Activated naive CD8-positive, alpha-beta T cell treated with anti-CD3 and anti-CD28 coated beads, Interleukin-2, amount 50 U/mL, for 24 hours (primary cell): Measurements from ENCODE around the gene CT55.
"Not testable (repeated sequence)": the region's sequence is repeated elsewhere in the genome, so short reads cannot be mapped to it uniquely, and the experiment has no call there.

Experiments
- ATAC-seq: fragments of 150-1000 bp; cut with Tn5 transposase; one replicate; pipeline ENCODE4 v1.10.0; 2021
- DNase-seq: peaks from one replicate; pipeline ENCODE4 v3.0.0; 2021
- H3K27ac Mint-ChIP-seq: one replicate; pipeline ENCODE4 v1.8.0; 2021; ENCODE audit warnings: mild to moderate bottlenecking, mixed read lengths
- H3K27me3 Mint-ChIP-seq: one replicate; pipeline ENCODE4 v1.8.0; 2021; ENCODE audit warnings: mixed read lengths
- H3K36me3 Mint-ChIP-seq: one replicate; pipeline ENCODE4 v1.8.0; 2021; ENCODE audit warnings: low read depth, mixed read lengths
- H3K4me1 Mint-ChIP-seq: one replicate; pipeline ENCODE4 v1.8.0; 2021; ENCODE audit warnings: mixed read lengths
- H3K4me3 Mint-ChIP-seq: one replicate; pipeline ENCODE4 v1.8.0; 2021; ENCODE audit warnings: mild to moderate bottlenecking, moderate library complexity, mixed read lengths
- H3K9me3 Mint-ChIP-seq: one replicate; pipeline ENCODE4 v1.8.0; 2021; ENCODE audit warnings: mixed read lengths

The CT55 gene

DNA sequence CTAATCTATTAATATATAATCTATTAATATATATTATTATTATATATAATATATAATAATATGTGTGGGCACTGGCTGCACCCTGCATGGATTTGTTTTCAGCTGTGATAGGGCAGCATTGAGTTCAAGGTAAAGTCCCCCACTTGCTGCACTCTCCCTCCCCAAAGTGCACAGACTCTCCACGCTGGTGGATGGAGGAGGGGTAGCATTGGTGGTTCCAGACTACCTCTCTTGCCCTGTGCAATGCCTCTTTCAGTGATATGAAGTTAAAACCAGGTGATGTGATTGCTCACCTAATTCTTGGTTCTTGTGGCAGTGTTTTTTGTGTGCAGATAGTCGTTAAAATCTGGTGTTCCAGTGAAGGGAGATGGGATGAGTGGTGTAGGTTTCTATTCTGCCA lies 55.1 kb downstream of the CT55 start:
- not testable (repeated sequence) for ATAC-seq

DNA sequence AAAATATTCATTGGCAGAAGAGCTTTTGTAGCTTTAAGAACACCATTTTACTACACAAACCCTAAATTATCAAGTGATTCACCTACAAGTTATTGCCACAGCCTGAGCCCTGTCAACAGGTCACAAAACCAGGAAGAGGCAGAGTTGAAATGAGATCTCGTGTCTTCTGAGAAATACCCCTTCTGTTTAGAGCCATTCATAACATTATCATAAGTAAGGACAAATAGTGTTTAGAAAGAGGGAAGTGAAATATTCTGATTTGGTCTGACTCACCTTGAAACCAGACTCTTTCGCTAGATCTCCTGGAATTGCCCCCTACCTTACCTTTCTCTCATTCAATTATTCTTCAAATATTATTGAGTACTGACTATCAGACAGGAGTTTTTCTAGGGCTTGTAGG lies 56.8 kb downstream of the CT55 start:
- Mint-ChIP-seq H3K36me3 (no peaks in the 10 kb centered on the region), H3K27me3 (peaks cover 4% of the 10 kb centered on the region), H3K27ac (no peak overlapping the region), H3K9me3 (no peaks in the 10 kb centered on the region), H3K4me3 (no peak overlapping the region), H3K4me1 (no peaks in the 10 kb centered on the region)
- ATAC-seq (no peak), DNase-seq (no peak)

More for the DNA sequence above, 55.1 kb downstream of the CT55 start:
- not testable (repeated sequence) for DNase-seq, H3K9me3 Mint-ChIP-seq, H3K36me3 Mint-ChIP-seq, H3K27ac Mint-ChIP-seq, H3K4me3 Mint-ChIP-seq, H3K27me3 Mint-ChIP-seq, H3K4me1 Mint-ChIP-seq

DNA sequence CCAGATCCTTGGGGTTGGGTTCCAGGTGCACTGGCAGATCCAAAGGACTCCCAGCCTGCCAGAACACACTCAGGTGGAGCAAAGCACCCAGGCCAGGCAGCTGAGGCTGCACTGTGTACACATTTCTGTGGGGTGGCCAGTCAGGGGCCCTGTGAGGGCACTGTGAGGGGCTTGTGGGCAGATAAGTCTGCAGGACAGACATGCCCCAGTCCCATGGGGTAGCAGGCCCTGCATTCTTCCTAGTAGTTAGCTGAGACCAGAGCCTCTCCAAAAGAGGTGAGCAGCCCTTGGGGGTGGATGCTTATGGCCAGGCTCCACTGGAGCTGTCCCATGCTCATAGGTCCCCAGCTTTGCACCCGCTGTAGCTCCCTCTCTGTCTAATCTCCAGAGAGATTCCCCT lies 58.5 kb downstream of the CT55 start:
- Mint-ChIP-seq H3K27me3 (peaks cover 4% of the 10 kb centered on the region), H3K36me3 (no peaks in the 10 kb centered on the region), H3K4me3 (no peak overlapping the region), H3K9me3 (no peaks in the 10 kb centered on the region), H3K4me1 (no peaks in the 10 kb centered on the region), H3K27ac (no peak overlapping the region)
- no peak for DNase-seq
- no peak for ATAC-seq

DNA sequence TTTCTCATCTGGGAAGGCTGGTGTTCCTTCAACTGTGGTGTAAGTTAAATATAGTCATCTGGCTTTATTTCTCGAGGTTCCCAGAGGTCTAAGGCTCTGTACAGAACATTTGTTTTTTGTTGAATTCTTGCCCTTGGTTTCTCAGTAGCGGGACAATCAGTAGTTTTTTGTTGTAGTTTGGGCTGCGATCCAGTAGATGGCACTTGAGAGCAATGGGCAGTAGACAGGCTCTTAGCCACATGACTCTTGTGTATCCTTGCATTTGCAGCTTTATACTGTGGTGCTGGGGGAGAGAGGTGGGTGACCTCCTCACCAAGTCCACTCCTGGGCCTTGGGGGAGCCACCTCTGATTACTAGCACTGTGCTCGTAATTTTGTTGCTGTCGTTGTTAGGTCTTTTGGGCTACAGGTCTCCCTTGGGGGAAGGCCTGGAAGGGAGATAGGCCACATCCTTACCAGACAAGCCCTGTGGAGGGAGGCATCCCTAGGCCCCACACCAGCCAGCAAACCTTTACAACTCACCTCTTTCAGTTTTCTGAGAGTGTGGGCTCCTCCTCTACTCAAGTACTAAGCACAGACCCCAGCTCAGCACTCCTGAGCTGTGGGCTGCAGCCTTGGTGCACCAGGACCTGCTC lies 59.0 kb downstream of the CT55 start:
- no peaks in the 10 kb centered on the region for H3K9me3 Mint-ChIP-seq
- H3K27me3 Mint-ChIP-seq: peaks cover 4% of the 10 kb centered on the region
- H3K36me3 Mint-ChIP-seq: no peaks in the 10 kb centered on the region
- peak; percentile 22 for DNase-seq
- no peak overlapping the region for H3K4me3 Mint-ChIP-seq
- H3K4me1 Mint-ChIP-seq: no peaks in the 10 kb centered on the region
- H3K27ac Mint-ChIP-seq: no peak overlapping the region
- peak; percentile 28 for ATAC-seq

DNA sequence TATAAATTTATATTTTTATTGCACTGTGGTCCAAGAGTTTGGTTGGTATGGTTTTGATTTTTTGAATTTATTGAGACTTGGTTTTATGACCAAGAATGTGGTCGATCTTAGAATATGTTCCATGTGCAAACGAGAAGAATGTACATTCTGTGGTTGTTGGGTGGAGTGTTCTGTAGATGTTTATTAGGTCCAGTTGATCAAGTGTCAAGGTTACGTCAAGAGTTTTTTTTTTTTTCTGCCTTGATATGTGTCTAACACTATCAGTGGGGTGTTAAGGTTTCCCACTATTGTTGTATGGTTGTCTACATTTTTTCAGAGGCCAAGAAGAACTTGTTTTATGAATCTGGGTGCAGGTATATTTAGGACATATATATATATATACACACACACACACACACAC lies 61.6 kb downstream of the CT55 start:
- Mint-ChIP-seq H3K4me3 (no peak overlapping the region), H3K27ac (no peak overlapping the region), H3K36me3 (no peaks in the 10 kb centered on the region), H3K9me3 (no peaks in the 10 kb centered on the region), H3K4me1 (no peaks in the 10 kb centered on the region), H3K27me3 (peaks cover 7% of the 10 kb centered on the region)
- no peak for ATAC-seq
- no peak for DNase-seq
